HL-60 (cell line): ENCODE data around the gene DTNBP1.

ENCODE experiments used
- DNase-seq, 2 experiments: peaks; one replicate each; pipeline ENCODE4 v3.0.0-alpha.2; 2010 to 2020; ENCODE audit warnings: low read depth in 1 of 2, low spot score in 1 of 2
- H3K27ac ChIP-seq: fragments of 250-450 bp; sonication (Bioruptor Pico); replicated peaks from 2 replicates; pipeline ENCODE4 v1.5.1; 2020; ENCODE audit warnings: mild to moderate bottlenecking, moderate library complexity
- H3K27me3 ChIP-seq: fragments of 250-450 bp; sonication (Bioruptor Pico); 2 replicates; pipeline ENCODE4 v1.5.1; 2021; ENCODE audit warnings: mild to moderate bottlenecking, moderate library complexity; ENCODE audit not compliant: insufficient read depth, poor library complexity, severe bottlenecking
- H3K4me3 ChIP-seq: replicated peaks from 2 replicates; pipeline ENCODE4 v1.5.1; 2011; ENCODE audit warnings: mild to moderate bottlenecking, control low read depth, low read length; ENCODE audit not compliant: insufficient read depth
- POLR2AphosphoS5 ChIP-seq: IDR thresholded peaks from 2 replicates; pipeline ENCODE4 v1.6.1; 2012; ENCODE audit warnings: low read depth
- SPI1 ChIP-seq: IDR thresholded peaks from 2 replicates; pipeline ENCODE4 v1.6.1; 2012; ENCODE audit warnings: low read depth, mild to moderate bottlenecking, borderline replicate concordance

Gene DTNBP1

GRCh38 chr6:15473174-15473573, 189.7 kb downstream of the DTNBP1 start:
- H3K27ac ChIP-seq, result no peak overlapping the region
- no peak for DNase-seq

More at GRCh38 chr6:15473174-15473573, 189.7 kb downstream of the DTNBP1 start:
- no peak overlapping the region for H3K4me3 ChIP-seq
- no peaks in the 10 kb centered on the region for H3K27me3 ChIP-seq
- TF ChIP-seq SPI1 (no peak), POLR2AphosphoS5 (no peak)
